ENCODE results near the gene SIRT6.
"Not testable (repeated sequence)": the region's sequence is repeated elsewhere in the genome, so short reads cannot be mapped to it uniquely, and the experiment has no call there.

SIRT6 gene

DNA sequence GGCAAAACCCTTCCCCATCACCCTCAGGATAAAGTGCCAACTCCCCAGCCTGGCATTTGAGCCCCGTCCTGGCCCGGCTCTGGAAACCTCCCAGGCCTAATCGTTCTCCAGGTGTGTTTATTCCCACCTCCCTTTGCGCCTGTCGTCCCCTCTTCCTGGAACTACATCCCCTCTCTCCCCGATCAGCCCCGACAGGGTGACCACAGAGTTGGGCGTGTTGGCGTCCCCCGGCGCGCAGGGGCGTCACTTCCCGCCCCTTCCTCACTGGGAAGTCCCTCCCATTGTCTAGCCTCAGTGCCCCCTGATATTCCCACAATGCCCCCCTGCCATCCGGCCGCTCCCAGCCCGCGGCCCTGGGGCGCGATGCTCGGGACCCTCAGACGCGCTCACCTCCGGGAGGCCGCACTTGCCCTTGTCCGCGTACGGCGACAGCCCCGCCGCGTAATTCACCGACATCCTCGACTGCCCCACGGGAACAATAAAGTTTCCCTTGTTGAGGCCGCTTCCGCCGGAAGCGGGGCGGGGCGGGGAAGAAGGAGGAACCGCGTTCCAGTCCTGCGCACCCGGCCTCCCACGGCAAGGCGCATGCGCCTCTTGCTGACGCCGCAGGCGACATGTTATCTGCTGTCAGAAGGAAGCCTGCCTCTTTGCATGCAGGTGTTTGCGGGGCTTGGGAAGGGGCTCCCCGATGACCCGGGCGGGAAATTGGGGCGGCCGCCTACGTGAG is at the start of gene SIRT6, which contains the start of gene ANKRD24:
Gene SIRT6, minus strand, starts transcription at position 480 of the 727 bp plus-strand sequence. Its CDS starts 24 bp downstream, at position 456.
Gene ANKRD24, plus strand, starts transcription at position 606 of the 727 bp plus-strand sequence. CDS start 3,737 bp downstream, outside the sequence.
- Histone ChIP-seq H3K27me3 (ENCODE audit: insufficient read depth, low read length) (no peaks in the 10 kb centered on the region), H3K36me3 (ENCODE audit: insufficient read depth, low read length) (peaks cover 18% of the 10 kb centered on the region), H3K4me3 (ENCODE audit: low read length) (peak within 1 kb of the TSS; percentile 73), H3K9me3 (ENCODE audit: low read length) (no peaks in the 10 kb centered on the region), H2AFZ (ENCODE audit: low read depth, low read length) (peak within 1 kb of the TSS; percentile 48), H3K4me1 (ENCODE audit: insufficient read depth, low read length) (no peaks in the 10 kb centered on the region)

DNA sequence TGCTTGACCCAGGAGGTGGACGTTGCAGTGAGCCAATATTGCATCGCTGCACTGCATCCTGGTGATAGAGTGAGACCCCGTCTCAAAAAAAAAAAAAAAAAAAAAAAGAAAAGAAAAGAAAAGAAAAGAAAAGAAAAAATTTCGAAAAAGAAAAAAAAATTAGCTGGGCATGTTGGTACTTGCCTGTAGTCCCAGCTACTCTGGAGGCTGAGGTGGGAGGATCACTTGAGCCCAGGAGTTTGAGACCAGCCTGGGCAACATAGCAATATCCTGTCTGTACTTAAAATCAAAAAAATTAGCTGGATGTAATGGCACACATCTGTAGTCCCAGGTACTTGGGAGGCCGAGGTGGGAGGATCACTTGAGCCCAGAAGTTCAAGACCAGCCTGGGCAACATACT is 49.8 kb upstream of the SIRT6 start:
- H3K36me3 ChIP-seq (ENCODE audit: insufficient read depth, low read length); H2AFZ ChIP-seq (ENCODE audit: low read depth, low read length); H3K27me3 ChIP-seq (ENCODE audit: insufficient read depth, low read length); H3K9me3 ChIP-seq (ENCODE audit: low read length); H3K4me3 ChIP-seq (ENCODE audit: low read length); H3K4me1 ChIP-seq (ENCODE audit: insufficient read depth, low read length): not testable (repeated sequence)

GRCh38 chr19:4231521-4231920 is 49.2 kb upstream of the SIRT6 start:
- not testable (repeated sequence) for H3K36me3 ChIP-seq (ENCODE audit: insufficient read depth, low read length); H3K4me1 ChIP-seq (ENCODE audit: insufficient read depth, low read length); H3K27me3 ChIP-seq (ENCODE audit: insufficient read depth, low read length); H2AFZ ChIP-seq (ENCODE audit: low read depth, low read length); H3K9me3 ChIP-seq (ENCODE audit: low read length); H3K4me3 ChIP-seq (ENCODE audit: low read length)

DNA sequence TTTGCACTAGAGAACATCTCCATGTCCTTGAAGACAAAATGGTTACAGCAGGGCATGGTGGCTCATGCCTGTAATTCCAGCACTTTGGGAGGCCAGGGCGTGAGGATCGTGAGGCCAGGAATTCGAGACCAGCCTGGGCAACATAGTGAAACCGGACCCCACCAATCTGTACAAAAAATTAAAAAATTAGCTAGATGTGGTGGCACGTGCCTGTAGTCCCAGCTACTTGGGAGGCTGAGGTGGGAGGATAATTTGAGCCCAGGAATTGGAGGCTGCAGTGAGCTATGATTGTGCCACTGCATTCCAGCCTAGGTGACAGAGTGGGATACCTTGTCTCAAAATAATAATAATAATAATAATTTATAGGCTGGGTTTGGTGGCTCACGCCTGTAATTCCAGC is 47.9 kb upstream of the SIRT6 start:
- not testable (repeated sequence) for H3K4me3 ChIP-seq (ENCODE audit: low read length); H3K27me3 ChIP-seq (ENCODE audit: insufficient read depth, low read length); H3K4me1 ChIP-seq (ENCODE audit: insufficient read depth, low read length); H3K36me3 ChIP-seq (ENCODE audit: insufficient read depth, low read length); H2AFZ ChIP-seq (ENCODE audit: low read depth, low read length); H3K9me3 ChIP-seq (ENCODE audit: low read length)

DNA sequence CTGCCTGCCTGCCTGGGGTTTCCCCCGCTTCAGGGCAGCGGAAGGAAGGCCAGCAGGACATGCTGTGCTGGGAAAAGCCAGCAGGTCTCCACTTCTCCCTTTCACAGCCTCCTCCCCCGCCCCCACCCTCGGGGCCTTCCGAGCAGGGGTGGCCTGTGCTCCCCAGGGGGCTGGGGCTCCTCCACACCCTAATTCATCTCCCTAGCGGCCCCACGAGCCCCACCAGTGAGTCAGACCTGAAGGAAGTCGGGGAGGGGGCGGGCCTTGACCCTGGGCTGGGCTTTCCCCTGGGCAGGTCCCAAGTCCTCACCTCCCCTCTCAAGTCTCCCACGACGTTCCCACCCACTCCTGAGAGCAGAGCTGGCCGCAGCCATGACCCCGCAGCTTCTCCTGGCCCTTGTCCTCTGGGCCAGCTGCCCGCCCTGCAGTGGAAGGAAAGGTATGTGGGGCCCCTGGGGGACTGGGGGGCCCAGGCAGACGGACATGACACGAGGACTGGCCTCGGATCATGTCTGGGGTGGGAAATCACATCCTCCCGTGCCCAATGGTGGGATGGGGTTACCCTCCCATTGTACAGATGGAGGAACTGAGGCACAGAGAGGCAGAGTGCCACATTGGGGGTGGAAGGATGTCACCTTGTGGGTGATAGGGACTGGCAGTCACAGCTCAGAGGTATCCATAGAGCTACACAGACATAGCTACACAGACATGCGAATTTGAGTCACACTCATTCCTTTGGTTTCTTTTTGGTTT is 47.0 kb upstream of the SIRT6 start, which contains the start of gene EBI3:
Gene EBI3, plus strand, starts transcription at position 345 of the 753 bp plus-strand sequence. Its CDS starts 28 bp downstream, at position 373.
- no peaks in the 10 kb centered on the region for H3K4me1 ChIP-seq (ENCODE audit: insufficient read depth, low read length)
- H3K36me3 ChIP-seq (ENCODE audit: insufficient read depth, low read length), result no peaks in the 10 kb centered on the region
- H3K27me3 ChIP-seq (ENCODE audit: insufficient read depth, low read length), result no peaks in the 10 kb centered on the region
- no peaks in the 10 kb centered on the region for H3K9me3 ChIP-seq (ENCODE audit: low read length)
- H3K4me3 ChIP-seq (ENCODE audit: low read length), result no peak within 1 kb of the TSS
- H2AFZ ChIP-seq (ENCODE audit: low read depth, low read length), result no peak within 1 kb of the TSS

DNA sequence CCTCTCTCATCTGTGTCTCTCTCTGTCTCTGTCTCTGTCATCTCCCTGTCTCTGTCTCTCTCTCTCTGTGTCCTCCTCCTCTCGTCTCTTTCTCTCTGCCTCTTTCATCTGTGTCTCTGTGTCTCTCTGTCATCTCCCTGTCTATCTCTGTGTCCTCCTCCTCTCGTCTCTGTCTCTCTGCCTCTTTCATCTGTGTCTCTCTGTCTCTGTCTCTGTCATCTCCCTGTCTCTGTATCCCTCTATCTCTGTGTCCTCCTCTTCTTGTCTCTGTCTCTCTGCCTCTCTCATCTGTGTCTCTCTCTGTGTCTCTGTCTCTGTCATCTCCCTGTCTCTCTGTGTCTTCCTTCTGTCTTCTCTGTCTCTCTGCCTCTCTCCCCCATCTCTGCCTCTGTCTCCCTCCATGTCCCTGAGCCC is 46.4 kb upstream of the SIRT6 start:
- Histone ChIP-seq H3K4me1 (ENCODE audit: insufficient read depth, low read length) (no peaks in the 10 kb centered on the region), H3K9me3 (ENCODE audit: low read length) (no peaks in the 10 kb centered on the region), H3K36me3 (ENCODE audit: insufficient read depth, low read length) (no peaks in the 10 kb centered on the region), H2AFZ (ENCODE audit: low read depth, low read length) (no peak overlapping the region), H3K27me3 (ENCODE audit: insufficient read depth, low read length) (no peaks in the 10 kb centered on the region), H3K4me3 (ENCODE audit: low read length) (no peak overlapping the region)

GRCh38 chr19:4227771-4228170 is 45.4 kb upstream of the SIRT6 start:
- Histone ChIP-seq H3K27me3 (ENCODE audit: insufficient read depth, low read length) (no peaks in the 10 kb centered on the region), H3K4me1 (ENCODE audit: insufficient read depth, low read length) (no peaks in the 10 kb centered on the region), H3K9me3 (ENCODE audit: low read length) (no peaks in the 10 kb centered on the region), H3K4me3 (ENCODE audit: low read length) (no peak overlapping the region), H3K36me3 (ENCODE audit: insufficient read depth, low read length) (no peaks in the 10 kb centered on the region), H2AFZ (ENCODE audit: low read depth, low read length) (no peak overlapping the region)

GRCh38 chr19:4225885-4226284 is 43.5 kb upstream of the SIRT6 start:
- Histone ChIP-seq H3K9me3 (ENCODE audit: low read length) (no peaks in the 10 kb centered on the region), H3K27me3 (ENCODE audit: insufficient read depth, low read length) (no peaks in the 10 kb centered on the region), H3K4me1 (ENCODE audit: insufficient read depth, low read length) (no peaks in the 10 kb centered on the region), H3K36me3 (ENCODE audit: insufficient read depth, low read length) (no peaks in the 10 kb centered on the region), H2AFZ (ENCODE audit: low read depth, low read length) (no peak overlapping the region), H3K4me3 (ENCODE audit: low read length) (no peak overlapping the region)

- Histone ChIP-seq H3K27me3 (ENCODE audit: insufficient read depth, low read length) (no peaks in the 10 kb centered on the region), H3K36me3 (ENCODE audit: insufficient read depth, low read length) (no peaks in the 10 kb centered on the region), H3K9me3 (ENCODE audit: low read length) (no peaks in the 10 kb centered on the region), H3K4me1 (ENCODE audit: insufficient read depth, low read length) (no peaks in the 10 kb centered on the region), H3K4me3 (ENCODE audit: low read length) (no peak overlapping the region), H2AFZ (ENCODE audit: low read depth, low read length) (no peak overlapping the region)
These were observed 42.1 kb upstream of the SIRT6 start for GRCh38 chr19:4224470-4224869.

GRCh38 chr19:4220188-4220587 is 37.8 kb upstream of the SIRT6 start:
- no peak overlapping the region for H3K4me3 ChIP-seq (ENCODE audit: low read length)
- no peaks in the 10 kb centered on the region for H3K27me3 ChIP-seq (ENCODE audit: insufficient read depth, low read length)
- no peaks in the 10 kb centered on the region for H3K4me1 ChIP-seq (ENCODE audit: insufficient read depth, low read length)
- H3K9me3 ChIP-seq (ENCODE audit: low read length), result no peaks in the 10 kb centered on the region
- no peaks in the 10 kb centered on the region for H3K36me3 ChIP-seq (ENCODE audit: insufficient read depth, low read length)
- H2AFZ ChIP-seq (ENCODE audit: low read depth, low read length), result no peak overlapping the region

- H3K36me3 ChIP-seq (ENCODE audit: insufficient read depth, low read length); H2AFZ ChIP-seq (ENCODE audit: low read depth, low read length); H3K4me3 ChIP-seq (ENCODE audit: low read length); H3K9me3 ChIP-seq (ENCODE audit: low read length); H3K27me3 ChIP-seq (ENCODE audit: insufficient read depth, low read length); H3K4me1 ChIP-seq (ENCODE audit: insufficient read depth, low read length): not testable (repeated sequence)
These were observed 36.2 kb upstream of the SIRT6 start for GRCh38 chr19:4218523-4218922.

GRCh38 chr19:4217429-4218264 is 35.3 kb upstream of the SIRT6 start:
- no peaks in the 10 kb centered on the region for H3K4me1 ChIP-seq (ENCODE audit: insufficient read depth, low read length)
- peaks cover 5% of the 10 kb centered on the region for H3K27me3 ChIP-seq (ENCODE audit: insufficient read depth, low read length)
- H3K9me3 ChIP-seq (ENCODE audit: low read length), result no peaks in the 10 kb centered on the region
- no peak overlapping the region for H3K4me3 ChIP-seq (ENCODE audit: low read length)
- H2AFZ ChIP-seq (ENCODE audit: low read depth, low read length), result no peak overlapping the region
- no peaks in the 10 kb centered on the region for H3K36me3 ChIP-seq (ENCODE audit: insufficient read depth, low read length)

DNA sequence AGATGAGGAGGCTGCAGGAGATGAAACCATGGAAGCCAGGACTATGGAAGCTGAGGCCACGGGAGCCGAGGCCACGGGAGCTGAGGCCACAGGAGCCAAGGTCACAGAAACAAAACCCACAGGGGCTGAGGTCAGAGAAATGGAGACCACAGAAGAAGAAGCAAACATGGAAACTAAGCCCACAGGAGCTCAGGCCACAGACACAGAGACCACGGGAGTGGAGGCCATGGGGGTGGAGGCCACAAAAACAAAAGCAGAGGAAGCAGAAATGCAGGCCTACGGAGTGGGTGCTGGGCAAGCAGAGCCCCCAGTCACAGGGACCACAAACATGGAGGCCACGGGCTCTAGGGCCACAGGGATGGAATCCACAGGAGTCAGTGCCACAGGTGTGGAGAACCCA is 34.5 kb upstream of the SIRT6 start:
- Histone ChIP-seq H3K9me3 (ENCODE audit: low read length) (no peaks in the 10 kb centered on the region), H3K27me3 (ENCODE audit: insufficient read depth, low read length) (peaks cover 5% of the 10 kb centered on the region), H3K36me3 (ENCODE audit: insufficient read depth, low read length) (no peaks in the 10 kb centered on the region), H3K4me3 (ENCODE audit: low read length) (no peak overlapping the region), H3K4me1 (ENCODE audit: insufficient read depth, low read length) (no peaks in the 10 kb centered on the region), H2AFZ (ENCODE audit: low read depth, low read length) (no peak overlapping the region)

Data from neuron (in vitro differentiated cells).